K562 (cell line): Measurements from ENCODE around the gene RRP9. TPM values are rescaled to one million over a fixed set of nuclear protein-coding genes. Genes with fewer than 3 reads are reported as not detected.

Experiments
- ATAC-seq: fragments of 200-7000 bp; cut with Tn5 transposase; 3 replicates; pipeline ENCODE4 v1.9.1; 2020; ENCODE audit warnings: moderate library complexity
- BruUV-seq: library from RNA; stranded (reverse); fragments of 400-500 nt; replicated peaks from 2 replicates; lab custom pipeline; 2021; lab: Mats Ljungman, UMichigan
- CTCF ChIA-PET: fragments of 300-600 bp; formaldehyde crosslinking; extraction: SDS; loops from one replicate; lab custom pipeline; 2021; ENCODE audit warnings: low intra/inter-chr PET ratio; lab: Yijun Ruan, JAX
- POLR2A ChIA-PET: fragments of 300-600, 350-650 bp; sonication (Branson Sonifier 250); formaldehyde crosslinking; extraction: SDS; loops from one replicate; lab custom pipeline; 2021; ENCODE audit warnings: antibody characterized with exemption, inconsistent platforms; lab: Yijun Ruan, JAX
- DNase-seq, 4 experiments: peaks; one replicate each; pipeline versions ENCODE4 v3.0.0 to v3.0.0-alpha.2; 2011 to 2018; ENCODE audit warnings: low spot score in 3 of 4, mixed read lengths in 3 of 4; ENCODE audit errors: extremely low read depth in 1 of 4
- FAIRE-seq: peaks from 2 replicates; lab custom pipeline; 2011; peaks lifted over from hg19 to GRCh38; lab: Jason Lieb, UNC
- H2AFZ ChIP-seq: 2 replicates; pipeline ENCODE4 v1.6.0; 2011; ENCODE audit warnings: low read depth, low read length, control low read depth, inconsistent platforms
- H3K27ac ChIP-seq: fragments of 200-600 bp; 3 replicates; pipeline ENCODE4 v1.8.0; 2011; ENCODE audit warnings: low read depth, mild to moderate bottlenecking, control low read depth, inconsistent platforms, low read length, moderate library complexity, mixed read lengths; ENCODE audit errors: extremely low read depth
- H3K27me3 ChIP-seq, 2 experiments: fragments of 300-600 bp in 1 of 2; 2 replicates in 1 of 2; 3 replicates in 1 of 2; pipeline versions ENCODE4 v1.6.0 to v1.8.0; 2011; ENCODE audit warnings: inconsistent platforms in 2 of 2, low read length in 2 of 2, mild to moderate bottlenecking in 1 of 2, mixed read lengths in 1 of 2, moderate library complexity in 1 of 2; ENCODE audit not compliant: control insufficient read depth in 2 of 2, insufficient read depth in 2 of 2
- H3K36me3 ChIP-seq: fragments of 300-600 bp; 3 replicates; pipeline ENCODE4 v1.8.0; 2011; ENCODE audit warnings: mild to moderate bottlenecking, low read length, inconsistent platforms; ENCODE audit not compliant: control insufficient read depth, insufficient read depth
- H3K4me1 ChIP-seq, 2 experiments: fragments of 200-600 bp in 1 of 2; replicated peaks in 1 of 2; 2 replicates in 1 of 2; 3 replicates in 1 of 2; pipeline versions ENCODE4 v1.5.1 to v1.8.0; 2011; ENCODE audit warnings: inconsistent platforms in 2 of 2, low read length in 2 of 2, mild to moderate bottlenecking in 1 of 2, mixed read lengths in 1 of 2, moderate library complexity in 1 of 2; ENCODE audit not compliant: control insufficient read depth in 2 of 2, insufficient read depth in 2 of 2
- H3K4me2 ChIP-seq: 2 replicates; pipeline ENCODE4 v1.6.1; 2011; ENCODE audit warnings: low read length, control low read depth, inconsistent platforms, mixed read lengths; ENCODE audit not compliant: insufficient read depth
- H3K4me3 ChIP-seq: fragments of 200-600 bp; sonication (generic), shearing (Covaris generic); 2 replicates; pipeline ENCODE4 v1.5.1; 2016; ENCODE audit warnings: control low read depth, inconsistent platforms
- H3K79me2 ChIP-seq: fragments of 200-600 bp; 3 replicates; pipeline ENCODE4 v1.8.0; 2011; ENCODE audit warnings: low read length, inconsistent platforms; ENCODE audit not compliant: control insufficient read depth, insufficient read depth
- H3K9ac ChIP-seq, 2 experiments: 2 replicates each; pipeline versions ENCODE4 v1.6.0 to v1.6.1; 2011; ENCODE audit warnings: low read depth in 2 of 2, low read length in 2 of 2, control low read depth in 1 of 2, inconsistent platforms in 1 of 2, mild to moderate bottlenecking in 1 of 2, mixed read lengths in 1 of 2; ENCODE audit not compliant: insufficient read depth in 1 of 2
- H3K9me1 ChIP-seq: one replicate; pipeline ENCODE4 v1.6.0; 2011; ENCODE audit warnings: inconsistent platforms, mild to moderate bottlenecking, low read length, moderate library complexity; ENCODE audit not compliant: control insufficient read depth, insufficient read depth
- H3K9me3 ChIP-seq: replicated peaks from 2 replicates; pipeline ENCODE4 v1.5.1; 2011; ENCODE audit warnings: low read depth, low read length, inconsistent platforms; ENCODE audit not compliant: control insufficient read depth, insufficient read depth
- H4K20me1 ChIP-seq: replicated peaks from 2 replicates; pipeline ENCODE4 v1.6.1; 2011; ENCODE audit warnings: low read length, inconsistent platforms, mixed read lengths; ENCODE audit not compliant: control insufficient read depth, insufficient read depth
- CBFA2T3 ChIP-seq: fragments of 450-650 bp; IDR thresholded peaks from 2 replicates; pipeline ENCODE4 v1.6.1; 2017
- UBTF ChIP-seq, 2 experiments: IDR thresholded peaks; 2 replicates each; pipeline ENCODE4 v1.6.1; 2012; ENCODE audit warnings: improper control_type of control experiment in 2 of 2, low read depth in 2 of 2, low read length in 2 of 2, borderline replicate concordance in 1 of 2
- WGBS: fragments of 100-300 bp; shearing (Covaris generic); methylation state at CpG from one replicate; pipeline ENCODE4 v1.1.6; 2016; ENCODE audit warnings: low coverage, mixed read lengths; ENCODE audit not compliant: insufficient coverage; ENCODE audit errors: missing lambda C conversion rate; 5-methylcytosine and 5-hydroxymethylcytosine counted together
- in situ Hi-C: fragments of 300-500 bp; cut with MboI; formaldehyde crosslinking; loops from 4 replicates; pipeline ENCODE4 v1.15.0; 2018; ENCODE audit warnings: inconsistent platforms, mixed read lengths
- intact Hi-C: fragments of 100-400 bp; cut with micrococcal nuclease; formaldehyde crosslinking; loops from 2 replicates; pipeline ENCODE4 v1.14.2; 2022
- polyA plus RNA-seq, 8 experiments: library from polyadenylated mRNA; depleted of rRNA in 4 of 8; stranded (reverse) in 5 of 8; unstranded in 3 of 8; fragments of >200 nt; fragmentation: Nextera tagmentation in 2 of 8; fragmentation: Illumina TruSeq in 1 of 8; extraction: Ambion mirVana in 2 of 8; extraction: Trizol in 1 of 8; gene quantifications; 2 replicates each; pipeline versions ENCODE4 v1.2.1 to v1.2.3, GENCODE V29; 2011 to 2014; ENCODE audit warnings: inconsistent platforms in 1 of 8, missing spikeins in 1 of 8
- total RNA-seq, 7 experiments: library from RNA; depleted of rRNA in 6 of 7; stranded (reverse); fragments of >200 nt in 6 of 7; fragmentation: Illumina TruSeq in 2 of 7; extraction: Trizol in 2 of 7; gene quantifications; 2 replicates each; pipeline versions ENCODE4 v1.2.1 to v1.2.3, GENCODE V29; 2011 to 2021; ENCODE audit warnings: low replicate concordance in 1 of 7

The RRP9 gene
- total and polyA plus RNA-seq, 9 of the 15 experiments (the other 6 are each of a cell fraction or from before 2014, with no cell fraction given) = 5.2 to 67.0 (median 45.9) TPM

- intact Hi-C loops = no loop called here
Measured at GRCh38 chr3:51987568-51987967, 45.9 kb upstream of the RRP9 start.

More at GRCh38 chr3:51987568-51987967, 45.9 kb upstream of the RRP9 start:
- H3K4me3 ChIP-seq = no peak overlapping the region
- WGBS = 78% methylated on average over 6 of the region's 7 CpGs
- BruUV-seq = no TSS peak
- H3K9ac ChIP-seq = peak overlapping the region in 1 of 2 experiments; percentile 91; a peak in 2 of 4 replicates
- peaks cover 39% of the 10 kb centered on the region for H3K36me3 ChIP-seq
- H3K27me3 ChIP-seq = no peaks in the 10 kb centered on the region
- H2AFZ ChIP-seq = no peak overlapping the region
- FAIRE-seq = no peak
- ChIA-PET POLR2A (interaction anchor here (1.5 to 1.9 kb wide), 2 partner anchors 8 to 13 kb away, joined by 6 to 10 read pairs; partner anchors contain the start of genes ABHD14A and RPL29), CTCF (no interaction called here)
- H3K9me3 ChIP-seq = no peaks in the 10 kb centered on the region
- TF ChIP-seq CBFA2T3 = 0 out of 2 replicates have a peak, but pooled peaks have one; percentile 6
- TF ChIP-seq UBTF (IDR thresholded peaks at IDR 0.05; ENCODE audit: borderline replicate concordance in 1 of 2, low read depth in 2 of 2, low read length in 2 of 2) = no peak
- no peaks in the 10 kb centered on the region for H4K20me1 ChIP-seq
- peaks cover 38% of the 10 kb centered on the region for H3K79me2 ChIP-seq
- in situ Hi-C loops = no loop called here
- H3K9me1 ChIP-seq = no peaks in the 10 kb centered on the region
- ATAC-seq = no peak
- DNase-seq = no peak
- peak overlapping the region; percentile 30; the same call in 1 of the 3 replicates for H3K27ac ChIP-seq
- peaks cover 31 to 63% of the 10 kb centered on the region in 2 experiments; a peak in 4 of 5 replicates for H3K4me1 ChIP-seq
- H3K4me2 ChIP-seq = no peak overlapping the region
